Stimulated activated CD8-positive, alpha-beta memory T cell treated with anti-CD3 and anti-CD28 coated beads, Interleukin-15, amount 100 ng/mL, for 24 hours (primary cell): ENCODE results near the gene GOLGA5.
"Not testable (repeated sequence)": the region's sequence is repeated elsewhere in the genome, so short reads cannot be mapped to it uniquely, and the experiment has no call there.

Experiments used
- DNase-seq: peaks from one replicate; pipeline ENCODE4 v3.0.0-alpha.2; 2020; ENCODE audit warnings: low read depth

The GOLGA5 gene, protein sequence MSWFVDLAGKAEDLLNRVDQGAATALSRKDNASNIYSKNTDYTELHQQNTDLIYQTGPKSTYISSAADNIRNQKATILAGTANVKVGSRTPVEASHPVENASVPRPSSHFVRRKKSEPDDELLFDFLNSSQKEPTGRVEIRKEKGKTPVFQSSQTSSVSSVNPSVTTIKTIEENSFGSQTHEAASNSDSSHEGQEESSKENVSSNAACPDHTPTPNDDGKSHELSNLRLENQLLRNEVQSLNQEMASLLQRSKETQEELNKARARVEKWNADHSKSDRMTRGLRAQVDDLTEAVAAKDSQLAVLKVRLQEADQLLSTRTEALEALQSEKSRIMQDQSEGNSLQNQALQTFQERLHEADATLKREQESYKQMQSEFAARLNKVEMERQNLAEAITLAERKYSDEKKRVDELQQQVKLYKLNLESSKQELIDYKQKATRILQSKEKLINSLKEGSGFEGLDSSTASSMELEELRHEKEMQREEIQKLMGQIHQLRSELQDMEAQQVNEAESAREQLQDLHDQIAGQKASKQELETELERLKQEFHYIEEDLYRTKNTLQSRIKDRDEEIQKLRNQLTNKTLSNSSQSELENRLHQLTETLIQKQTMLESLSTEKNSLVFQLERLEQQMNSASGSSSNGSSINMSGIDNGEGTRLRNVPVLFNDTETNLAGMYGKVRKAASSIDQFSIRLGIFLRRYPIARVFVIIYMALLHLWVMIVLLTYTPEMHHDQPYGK

GRCh38 chr14:92793709-92794546, at the start of gene GOLGA5:
Gene GOLGA5 (plus strand): TSS chr14:92794305. CDS start chr14:92797438, 3,133 bp downstream.
- peak; percentile 95 for DNase-seq

GRCh38 chr14:92747701-92748258, 46.3 kb upstream of the GOLGA5 start:
- no peak for DNase-seq

- peak; percentile 35 for DNase-seq
These were observed 45.7 kb upstream of the GOLGA5 start, which contains the start of gene LGMN for GRCh38 chr14:92748259-92749016. Gene LGMN (minus strand): TSS chr14:92748627. CDS start chr14:92732786, 15,841 bp downstream.

DNA sequence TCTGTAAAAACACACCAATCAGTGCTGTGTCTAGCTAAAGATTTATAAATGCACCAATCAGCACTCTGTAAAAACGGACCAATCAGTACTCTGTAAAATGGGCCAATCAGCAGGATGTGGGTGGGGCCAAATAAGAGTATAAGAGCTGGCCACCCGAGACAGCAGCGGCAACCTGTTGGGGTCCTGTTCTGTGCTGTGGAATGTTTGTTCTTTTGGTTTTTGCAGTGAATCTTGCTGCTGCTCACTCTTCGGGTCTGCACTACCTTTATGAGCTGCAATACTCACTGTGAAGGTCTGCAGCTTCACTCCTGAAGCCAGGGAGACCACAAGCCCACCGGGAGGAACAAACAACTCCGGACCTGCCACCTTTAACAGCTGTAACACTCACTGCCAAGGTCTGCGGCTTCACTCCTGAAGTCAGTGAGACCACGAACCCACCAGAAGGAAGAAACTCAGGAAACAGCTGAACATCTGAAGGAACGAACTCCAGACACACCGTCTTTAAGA, 43.8 kb upstream of the GOLGA5 start:
- DNase-seq, result not testable (repeated sequence)

DNA sequence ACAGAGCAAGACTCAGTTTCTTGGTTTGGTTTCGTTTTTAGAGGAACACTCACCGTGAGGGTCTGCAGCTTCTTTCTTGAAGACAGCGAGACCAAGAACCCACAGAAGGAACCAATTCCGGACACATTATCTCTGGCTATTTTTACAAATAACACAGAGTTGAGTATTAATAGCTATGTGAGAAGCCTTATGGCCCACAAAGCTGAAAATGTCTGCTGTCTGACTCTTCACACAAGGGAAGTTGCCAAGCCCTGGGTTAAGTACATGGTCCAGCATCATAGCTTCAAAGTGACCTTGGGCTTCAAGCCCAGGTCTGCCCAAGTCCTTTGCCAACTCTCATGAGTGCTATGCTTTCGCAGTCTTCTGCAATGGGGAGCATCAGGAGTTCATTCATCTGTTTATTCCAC, 43.1 kb upstream of the GOLGA5 start:
- DNase-seq, result no peak

DNA sequence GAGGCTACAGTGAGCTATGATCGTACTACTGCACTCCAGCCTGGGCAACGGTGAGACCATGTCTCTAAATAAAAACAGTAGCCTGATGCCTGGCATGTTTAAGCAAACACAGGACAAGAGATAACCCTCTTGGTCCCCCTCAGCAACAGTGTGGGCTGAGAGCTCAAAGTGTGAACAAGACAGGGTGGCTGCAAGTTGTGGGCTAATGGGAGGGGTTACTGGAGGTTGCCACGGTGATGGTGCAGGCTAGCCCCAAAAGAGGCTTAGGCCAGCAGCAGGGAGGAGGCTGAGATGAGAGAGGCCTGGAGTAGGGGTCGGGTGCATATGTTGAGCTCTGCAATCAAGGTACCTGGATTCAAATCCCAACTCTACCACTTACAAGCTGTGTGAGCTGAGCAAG, 42.3 kb upstream of the GOLGA5 start:
- DNase-seq, result no peak

DNA sequence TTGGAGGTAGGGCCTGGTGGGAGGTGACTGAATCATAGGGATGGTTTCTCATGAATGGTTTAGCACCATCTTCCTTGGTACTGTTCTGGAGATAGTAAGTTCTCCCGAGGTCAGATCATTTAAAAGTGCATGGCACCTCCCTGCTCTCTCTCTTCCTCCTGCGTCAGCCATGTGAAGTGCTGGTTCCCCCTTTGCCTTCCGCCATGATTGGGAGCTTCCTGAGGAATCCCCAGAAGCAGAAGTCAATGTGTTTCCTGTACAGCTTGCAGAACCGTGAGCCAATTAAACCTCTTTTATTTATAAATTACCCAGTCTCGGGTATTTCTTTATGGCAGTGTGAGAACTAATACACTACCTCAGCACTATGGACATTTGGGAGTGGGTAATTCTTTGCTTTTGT, 40.9 kb upstream of the GOLGA5 start:
- DNase-seq, result no peak

DNA sequence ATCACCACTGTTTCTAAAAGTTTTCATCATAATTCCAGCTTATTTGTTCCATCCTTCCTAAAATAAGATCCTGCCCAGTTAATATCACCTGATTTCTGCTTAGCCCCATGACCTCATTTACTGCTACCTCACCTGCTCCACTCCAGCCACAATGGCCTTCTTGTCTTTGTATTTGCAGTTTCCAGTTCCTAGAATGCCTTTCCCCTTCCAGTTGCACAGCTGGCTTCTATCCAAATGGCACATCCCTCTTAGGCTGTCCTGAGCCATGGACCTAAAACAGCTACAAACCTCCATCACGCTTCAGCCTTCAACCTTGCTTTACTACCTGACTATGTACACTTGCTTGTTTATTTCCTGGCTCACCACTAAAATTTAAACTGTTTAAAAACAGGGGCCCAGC, 39.1 kb upstream of the GOLGA5 start:
- DNase-seq, result no peak

- DNase-seq, result no peak
These were observed 38.6 kb upstream of the GOLGA5 start for GRCh38 chr14:92755495-92755894.

DNA sequence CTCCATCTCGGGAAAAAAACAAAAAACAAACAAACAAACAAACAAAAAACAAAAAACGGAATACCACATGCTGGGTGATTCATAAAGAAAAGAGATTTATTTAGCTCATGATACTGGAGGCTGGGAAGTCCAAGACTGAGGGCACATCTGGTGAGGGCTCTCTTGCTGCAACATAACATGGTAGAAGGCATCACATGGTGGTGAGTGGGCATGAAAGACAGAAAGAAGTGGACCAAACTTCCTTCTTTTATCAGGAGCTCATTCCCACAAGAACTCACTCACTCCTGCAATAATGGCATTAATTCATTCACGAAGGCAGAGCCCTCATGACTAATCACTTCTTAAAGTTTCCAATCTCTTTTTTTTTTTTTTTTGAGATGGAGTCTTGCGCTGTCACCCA, 37.7 kb upstream of the GOLGA5 start:
- DNase-seq, result no peak

- DNase-seq, result no peak
These were observed 34.8 kb upstream of the GOLGA5 start for GRCh38 chr14:92759300-92759678.

- DNase-seq, result no peak
These were observed 34.2 kb upstream of the GOLGA5 start for GRCh38 chr14:92759679-92760523.

- DNase-seq, result no peak
These were observed 33.6 kb upstream of the GOLGA5 start for GRCh38 chr14:92760524-92760805.

- DNase-seq, result not testable (repeated sequence)
These were observed 30.2 kb upstream of the GOLGA5 start for GRCh38 chr14:92763666-92764631.

GRCh38 chr14:92768236-92768635, 25.9 kb upstream of the GOLGA5 start:
- not testable (repeated sequence) for DNase-seq

DNA sequence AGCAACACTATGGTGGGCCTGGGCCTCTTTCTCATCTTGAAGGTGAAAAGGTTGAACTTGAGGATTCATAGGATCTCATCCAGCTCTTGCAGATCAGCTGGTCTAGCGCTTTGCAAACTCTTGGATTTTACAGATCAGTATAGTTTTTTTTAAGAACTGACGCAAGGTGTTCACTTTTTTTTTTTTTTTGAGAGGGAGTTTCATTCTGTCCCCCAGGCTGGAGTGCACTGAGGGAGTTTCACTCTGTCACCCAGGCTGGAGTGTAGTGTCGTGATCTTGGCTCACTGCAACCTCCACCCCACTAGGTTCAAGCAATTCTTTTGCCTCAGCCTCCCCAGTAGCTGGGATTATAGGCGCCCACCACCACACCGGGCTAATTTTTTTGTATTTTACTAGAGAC, 25.3 kb upstream of the GOLGA5 start:
- no peak for DNase-seq

GRCh38 chr14:92770484-92770883, 23.6 kb upstream of the GOLGA5 start:
- no peak for DNase-seq

DNA sequence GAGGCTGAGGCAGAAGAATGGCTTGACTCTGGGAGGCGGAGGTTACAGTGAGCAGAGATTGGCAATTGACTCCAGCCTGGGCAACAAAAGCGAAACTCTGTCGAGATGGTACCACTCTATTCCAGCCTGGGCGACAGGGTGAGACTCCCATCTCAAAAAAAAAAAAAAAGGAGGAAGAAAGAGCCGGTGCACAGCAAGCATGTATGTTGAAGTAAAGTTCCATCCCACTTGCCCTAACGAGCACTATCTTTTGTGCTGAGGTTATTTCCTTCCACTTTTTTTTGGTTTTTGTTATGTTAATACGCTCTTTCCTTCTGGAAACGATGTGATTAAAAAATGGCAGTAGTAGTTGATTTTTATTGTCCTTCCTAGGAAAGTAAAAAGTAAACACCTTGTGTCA, 19.5 kb upstream of the GOLGA5 start:
- DNase-seq, result no peak

- DNase-seq, result not testable (repeated sequence)
These were observed 18.8 kb upstream of the GOLGA5 start for GRCh38 chr14:92775292-92775691.
